Heart left ventricle (tissue), 16 donors: Measurements from ENCODE around the gene DNAI2. TPM values are rescaled to one million over a fixed set of nuclear protein-coding genes. Genes with fewer than 3 reads are reported as not detected.
A peak's percentile ranks its signal among the peaks of the same experiment; 100 is the strongest.
"Not testable (repeated sequence)": the region's sequence is repeated elsewhere in the genome, so short reads cannot be mapped to it uniquely, and the experiment has no call there.

ENCODE experiments used
- ATAC-seq, 4 donors: fragments of 200-7000 bp; cut with Tn5 transposase; one replicate each; pipeline ENCODE4 v1.9.1; 2020 to 2022; ENCODE audit warnings: moderate library complexity in 4 of 4, mild to moderate bottlenecking in 3 of 4, moderate number of reproducible peaks in 1 of 4
- DNase-seq, 5 donors: peaks; one replicate each; pipeline ENCODE4 v3.0.0-alpha.2; 2020
- H3K27ac ChIP-seq, 12 donors: fragments of 200-600 bp; sonication (generic) in 4 of 12; one replicate each; pipeline versions ENCODE4 v1.5.0 to v1.8.0; 2016 to 2022; ENCODE audit warnings: mild to moderate bottlenecking in 2 of 12
- H3K27me3 ChIP-seq, 9 donors: fragments of 200-600 bp; sonication (generic) in 2 of 9; one replicate each; pipeline versions ENCODE4 v1.5.1 to v1.8.0; 2016 to 2022; ENCODE audit warnings: mild to moderate bottlenecking in 3 of 9
- H3K36me3 ChIP-seq, 9 donors: fragments of 200-600 bp; sonication (generic) in 2 of 9; one replicate each; pipeline versions ENCODE4 v1.5.0 to v1.8.0; 2018 to 2022; ENCODE audit warnings: mild to moderate bottlenecking in 2 of 9
- H3K4me1 ChIP-seq, 12 donors: fragments of 200-600 bp; sonication (generic) in 4 of 12; one replicate each; pipeline versions ENCODE4 v1.5.0 to v1.8.0; 2016 to 2022; ENCODE audit warnings: mild to moderate bottlenecking in 3 of 12
- H3K4me3 ChIP-seq, 12 donors: fragments of 200-600 bp; sonication (generic) in 4 of 12; one replicate each; pipeline versions ENCODE4 v1.5.0 to v1.8.0; 2017 to 2022; ENCODE audit warnings: mild to moderate bottlenecking in 9 of 12, moderate library complexity in 4 of 12
- H3K9me3 ChIP-seq, 12 donors: fragments of 200-600 bp; sonication (generic) in 4 of 12; one replicate each; pipeline versions ENCODE4 v1.5.0 to v1.8.0; 2016 to 2022; ENCODE audit warnings: mild to moderate bottlenecking in 1 of 12
- CTCF ChIP-seq, 12 donors: fragments of 200-600 bp; sonication (generic) in 4 of 12; IDR thresholded peaks; one replicate each; pipeline versions ENCODE4 v1.5.0 to v1.8.0; 2018 to 2022; ENCODE audit warnings: antibody characterized with exemption in 12 of 12, mild to moderate bottlenecking in 5 of 12
- POLR2A ChIP-seq, 2 donors: fragments of 450-650 bp; IDR thresholded peaks; one replicate each; pipeline ENCODE4 v1.6.1; 2017; ENCODE audit warnings: antibody characterized with exemption in 2 of 2, mild to moderate bottlenecking in 2 of 2, moderate library complexity in 2 of 2
- WGBS, 4 donors: extraction: QIAGEN DNeasy Blood & Tissue Kit in 2 of 4; methylation state at CpG; one replicate each; pipeline versions ENCODE4 v1.1.5 to v1.1.7; 2013 to 2018; 5-methylcytosine and 5-hydroxymethylcytosine counted together
- intact Hi-C, 10 donors: fragments of 100-400 bp; cut with DNase I; formaldehyde crosslinking; loops; one replicate each; pipeline versions ENCODE4 v1.11.1 to v1.14.2; 2022
- polyA plus RNA-seq, 2 donors: library from polyadenylated mRNA; stranded (reverse); fragments of 200-250 nt; gene quantifications; one replicate each; pipeline ENCODE4 v1.2.3, GENCODE V29; 2013
- total RNA-seq, 9 donors: library from RNA; depleted of rRNA in 2 of 9; stranded (reverse); fragments of >200 nt in 2 of 9; fragmentation: NEBNext Ultra II Directional in 3 of 9; extraction: Animal tissue kit (Norgen Biotek cat#: 25700) in 3 of 9; gene quantifications; one replicate each; pipeline versions ENCODE4 v1.1.0 to v1.2.4, GENCODE V29; 2016 to 2023
- donor health status: ischemic (EF 13 %, LVEDD 7.1; RV severe dilation, severe dysfunction).
- donor health status: healthy with polysubstance abuse.
- donor health status: DM: no; HTN: yes; CAD: no.
- donor health status: DM: no; HTN: no; CAD: no.
- donor health status: ischemic (EF 25% LVEDD 6.9; RV normal size, moderate dysfunction).
- donor health status: ischemic (EF 25% LVEDD 5.7; RV mildly dilated, moderate dysfunction).
- donor health status: healthy.
- donor health status: DM: yes; HTN: yes; CAD: no.
- donor health status: ischemic (EF 35%, LVEDD 5.7; RV mildly dilated, moderate dysfunction).
- donor health status: nonischemic (EF 11% LVEDD 7.7; RV severe dilation, severe dysfunction).
- donor health status: DM: yes; HTN: yes; CAD: no.
- donor health status: PGD.
- donor health status: ischemic (EF 29% LVEDD 5.4; RV normal size, mild dysfunction).
- donor health status: nonischemic (EF 23%, LVEDD 6.1; RV moderate dilation, normal function).

DNAI2 gene
- total and polyA plus RNA-seq, 11 donors: not detected

- intact Hi-C loops: no loop called here
- Histone ChIP-seq H3K4me3 (peak overlapping the region in 1 of 12 donors; percentile 15), H3K27ac (no peak overlapping the region), H3K36me3 (no peaks in the 10 kb centered on the region), H3K27me3 (peaks cover 0 to 11% (median 4%) of the 10 kb centered on the region in 9 donors), H3K9me3 (no peaks in the 10 kb centered on the region), H3K4me1 (peaks cover 0 to 50% (median 26%) of the 10 kb centered on the region in 12 donors)
- TF ChIP-seq POLR2A (IDR thresholded peaks at IDR 0.05) (no peak), CTCF (IDR thresholded peaks at IDR 0.05) (no peak)
- no peak for DNase-seq
- WGBS, 4 donors: 71 to 75% (median 74%) methylated on average over 14 of the region's 14 CpGs
- ATAC-seq: no peak
These were observed 791 bp downstream of the DNAI2 start for GRCh38 chr17:74274709-74275340.

- no peaks in the 10 kb centered on the region for H3K36me3 ChIP-seq
- ATAC-seq (peak; percentile 64 to 69 (median 66)), DNase-seq (peak; percentile 72 to 79 (median 75))
- WGBS, 4 donors: 43 to 51% (median 47%) methylated on average over 12 of the region's 12 CpGs
- H3K4me3 ChIP-seq: no peak overlapping the region
- H3K9me3 ChIP-seq: no peaks in the 10 kb centered on the region
- H3K27ac ChIP-seq: peak overlapping the region; percentile 19 to 90 (median 62)
- intact Hi-C loops: no loop called here
- no peak for TF ChIP-seq POLR2A (IDR thresholded peaks at IDR 0.05)
- no peak for TF ChIP-seq CTCF (IDR thresholded peaks at IDR 0.05)
- peaks cover 0 to 49% (median 27%) of the 10 kb centered on the region in 12 donors for H3K4me1 ChIP-seq
- H3K27me3 ChIP-seq: peaks cover 0 to 11% (median 4%) of the 10 kb centered on the region in 9 donors
These were observed 2.0 kb downstream of the DNAI2 start for GRCh38 chr17:74276051-74276476.

- DNase-seq (peak in 2 of 5 donors; percentile 48 to 58), ATAC-seq (peak in 3 of 4 donors; percentile 14 to 42 (median 36))
- WGBS, 4 donors: 52 to 62% (median 58%) methylated on average over 5 of the region's 5 CpGs
- Histone ChIP-seq H3K27ac (peak overlapping the region; percentile 19 to 90 (median 62)), H3K4me1 (peaks cover 0 to 49% (median 26%) of the 10 kb centered on the region in 12 donors), H3K9me3 (no peaks in the 10 kb centered on the region), H3K4me3 (no peak overlapping the region), H3K36me3 (no peaks in the 10 kb centered on the region), H3K27me3 (peaks cover 0 to 11% (median 4%) of the 10 kb centered on the region in 9 donors)
- no peak for TF ChIP-seq CTCF (IDR thresholded peaks at IDR 0.05)
- TF ChIP-seq POLR2A (IDR thresholded peaks at IDR 0.05): no peak
- intact Hi-C loops: no loop called here
These were observed 2.5 kb downstream of the DNAI2 start for GRCh38 chr17:74276541-74277009.

GRCh38 chr17:74277935-74278334, 3.9 kb downstream of the DNAI2 start:
- Histone ChIP-seq H3K9me3 (no peaks in the 10 kb centered on the region), H3K36me3 (no peaks in the 10 kb centered on the region), H3K27ac (no peak overlapping the region), H3K4me1 (peaks cover 0 to 36% (median 15%) of the 10 kb centered on the region in 12 donors), H3K4me3 (no peak overlapping the region), H3K27me3 (peaks cover 0 to 11% (median 4%) of the 10 kb centered on the region in 9 donors)
- intact Hi-C loops: no loop called here
- TF ChIP-seq POLR2A (IDR thresholded peaks at IDR 0.05) (no peak), CTCF (IDR thresholded peaks at IDR 0.05) (no peak)
- no peak for ATAC-seq
- 64 to 87% (median 77%) methylated on average over 1 of the region's 1 CpG for WGBS, 4 donors
- DNase-seq: no peak

- H3K4me3 ChIP-seq, H3K36me3 ChIP-seq, H3K27me3 ChIP-seq, intact Hi-C loops, DNase-seq, H3K9me3 ChIP-seq, ATAC-seq: not testable (repeated sequence)
- peaks cover 0 to 36% (median 8%) of the 10 kb centered on the region in 12 donors for H3K4me1 ChIP-seq
- peak overlapping the region in 1 of 12 donors; percentile 7 for H3K27ac ChIP-seq
- 77 to 97% (median 86%) methylated on average over 7 of the region's 7 CpGs for WGBS, 4 donors
These were observed 5.6 kb downstream of the DNAI2 start for GRCh38 chr17:74279617-74280016.
